ENCODE results near the gene AURKB. TPM values are rescaled to one million over a fixed set of nuclear protein-coding genes. Genes with fewer than 3 reads are reported as not detected.

AURKB gene
- total and polyA plus RNA-seq, 2 of the 13 experiments (the other 11 are each of a cell fraction or from before 2014, with no cell fraction given), result 29.5 to 75.3 TPM

DNA sequence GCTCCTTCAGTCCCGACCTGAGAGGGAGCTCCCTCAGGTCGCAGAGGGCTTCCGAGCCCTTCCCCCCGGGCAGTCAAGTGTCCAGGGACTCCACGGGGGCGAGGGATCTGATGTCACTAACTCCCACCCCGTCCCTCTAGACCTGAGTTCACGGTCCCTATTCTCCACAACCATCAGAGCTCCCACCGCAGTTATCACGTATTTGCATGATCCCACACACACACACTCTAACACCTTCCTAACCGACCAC, 54.5 kb downstream of the AURKB start:
- Histone ChIP-seq H2AFZ (ENCODE audit: low read length) (no peak overlapping the region), H3K36me3 (replicated peaks in 1 of 2; ENCODE audit: control insufficient read depth in 1 of 2, insufficient read depth in 2 of 2, low read length in 2 of 2) (peaks cover 1 to 4% of the 10 kb centered on the region in 2 experiments; a peak in 3 of 5 replicates), H3K4me1 (ENCODE audit: insufficient read depth, low read length) (peaks cover 68% of the 10 kb centered on the region), H3K27ac (ENCODE audit: extremely low read length, insufficient read depth, low read length) (peak overlapping the region; percentile 64), H3K79me2 (ENCODE audit: insufficient read depth, low read length) (peaks cover 6% of the 10 kb centered on the region), H4K20me1 (ENCODE audit: insufficient read depth, low read length) (no peaks in the 10 kb centered on the region), H3K4me3 (replicated peaks in 1 of 3; ENCODE audit: insufficient read depth in 1 of 3, low read depth in 2 of 3, low read length in 3 of 3) (peak overlapping the region; percentile 58 to 70 (median 63)), H3K9ac (ENCODE audit: insufficient read depth, low read depth, low read length) (peak overlapping the region; percentile 76), H3K27me3 (ENCODE audit: control insufficient read depth in 1 of 2, insufficient read depth in 2 of 2, low read length in 2 of 2) (no peaks in the 10 kb centered on the region), H3K9me3 (ENCODE audit: low read length) (no peaks in the 10 kb centered on the region), H3K4me2 (ENCODE audit: low read depth, low read length) (peak overlapping the region; percentile 97)
- intact Hi-C loops (cut with micrococcal nuclease; ENCODE audit: unreplicated experiment), result no loop called here
- TF ChIP-seq, protein P1, sequence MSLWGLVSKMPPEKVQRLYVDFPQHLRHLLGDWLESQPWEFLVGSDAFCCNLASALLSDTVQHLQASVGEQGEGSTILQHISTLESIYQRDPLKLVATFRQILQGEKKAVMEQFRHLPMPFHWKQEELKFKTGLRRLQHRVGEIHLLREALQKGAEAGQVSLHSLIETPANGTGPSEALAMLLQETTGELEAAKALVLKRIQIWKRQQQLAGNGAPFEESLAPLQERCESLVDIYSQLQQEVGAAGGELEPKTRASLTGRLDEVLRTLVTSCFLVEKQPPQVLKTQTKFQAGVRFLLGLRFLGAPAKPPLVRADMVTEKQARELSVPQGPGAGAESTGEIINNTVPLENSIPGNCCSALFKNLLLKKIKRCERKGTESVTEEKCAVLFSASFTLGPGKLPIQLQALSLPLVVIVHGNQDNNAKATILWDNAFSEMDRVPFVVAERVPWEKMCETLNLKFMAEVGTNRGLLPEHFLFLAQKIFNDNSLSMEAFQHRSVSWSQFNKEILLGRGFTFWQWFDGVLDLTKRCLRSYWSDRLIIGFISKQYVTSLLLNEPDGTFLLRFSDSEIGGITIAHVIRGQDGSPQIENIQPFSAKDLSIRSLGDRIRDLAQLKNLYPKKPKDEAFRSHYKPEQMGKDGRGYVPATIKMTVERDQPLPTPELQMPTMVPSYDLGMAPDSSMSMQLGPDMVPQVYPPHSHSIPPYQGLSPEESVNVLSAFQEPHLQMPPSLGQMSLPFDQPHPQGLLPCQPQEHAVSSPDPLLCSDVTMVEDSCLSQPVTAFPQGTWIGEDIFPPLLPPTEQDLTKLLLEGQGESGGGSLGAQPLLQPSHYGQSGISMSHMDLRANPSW (CRISPR knock-in tag; IDR thresholded peaks at IDR 0.05; ENCODE audit: borderline replicate concordance), result no peak
- TF ChIP-seq NONO (IDR thresholded peaks at IDR 0.05) (no peak), NONO (CRISPR knock-in tag; conservative IDR thresholded peaks at IDR 0.05) (no peak), PAWR (CRISPR knock-in tag; IDR thresholded peaks at IDR 0.05; ENCODE audit: borderline replicate concordance) (no peak), TEAD3 (CRISPR knock-in tag; optimal IDR thresholded peaks at IDR 0.05; ENCODE audit: borderline replicate concordance) (no peak), SATB2 (CRISPR knock-in tag; IDR thresholded peaks at IDR 0.05) (no peak)
- TF ChIP-seq, protein P2, sequence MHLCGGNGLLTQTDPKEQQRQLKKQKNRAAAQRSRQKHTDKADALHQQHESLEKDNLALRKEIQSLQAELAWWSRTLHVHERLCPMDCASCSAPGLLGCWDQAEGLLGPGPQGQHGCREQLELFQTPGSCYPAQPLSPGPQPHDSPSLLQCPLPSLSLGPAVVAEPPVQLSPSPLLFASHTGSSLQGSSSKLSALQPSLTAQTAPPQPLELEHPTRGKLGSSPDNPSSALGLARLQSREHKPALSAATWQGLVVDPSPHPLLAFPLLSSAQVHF (CRISPR knock-in tag; IDR thresholded peaks at IDR 0.05), result no peak
- in situ Hi-C loops (cut with HindIII; ENCODE audit: extremely low pct_ligation_motif_present, low pct_unique_long_range_greater_than_20kb), result loop anchor here (5.0 kb wide), 1 partner anchor 34 kb away; the partner anchor contains the start of gene HES7
- FAIRE-seq (no peak), DNase-seq (ENCODE audit: low spot score) (no peak), ATAC-seq (no peak)
- ChIA-PET POLR2A (interaction anchor here (0.6 to 1.9 kb wide), 5 partner anchors 17 to 65 kb away, joined by 3 to 34 read pairs (median 8); partner anchors contain the start of gene ALOXE3), CTCF (ENCODE audit: low intra/inter-chr PET ratio, low total read pairs) (no interaction called here)
- no TSS peak for BruUV-seq (replicated peaks)
- WGBS (ENCODE audit: low lambda C conversion rate), result 64% methylated on average over 7 of the region's 11 CpGs

All from HepG2 (cell line).